Measurements from ENCODE around the gene CNEP1R1. TPM values are rescaled to one million over a fixed set of nuclear protein-coding genes. Genes with fewer than 3 reads are reported as not detected.
A peak's percentile ranks its signal among the peaks of the same experiment; 100 is the strongest.

Gene CNEP1R1
- 22.0 and 38.6 TPM in 2 replicates for total RNA-seq (2012; rRNA removed)
- 12.7 and 16.1 TPM in 2 replicates for polyA plus RNA-seq (2012; rRNA removed)
- polyA plus RNA-seq (2012; cell fraction: cytosol; rRNA removed) = 3.1 and 6.5 TPM in 2 replicates
- polyA plus RNA-seq (2012; cell fraction: nucleus; rRNA removed; ENCODE audit: low replicate concordance) = 6.0 and 23.6 TPM in 2 replicates
- Bru-seq, nascent RNA = percentile 69 among the genes with signal in this experiment
- BruChase-seq, experiment 1, labeled RNA remaining after a 6-hour chase = percentile 75 among the genes with signal in this experiment
- BruChase-seq, experiment 2, labeled RNA remaining after a 2-hour chase = percentile 77 among the genes with signal in this experiment
- long read RNA-seq, transcript CNEP1R1-203 (7 exons, 2,965 nt) = minor isoform, 20 of 79 reads
- long read RNA-seq, transcript CNEP1R1-202 (6 exons, 2,117 nt) = major isoform, 48 of 79 reads
- long read RNA-seq, partial matches to known transcripts = 2 of 79 reads
- long read RNA-seq, other reads (novel, unspliced or antisense) = 8 of 79 reads

GRCh38 chr16:50024684-50025536, at the start of gene CNEP1R1:
CNEP1R1 (plus strand) TSS chr16:50025225; CDS start chr16:50025316, 91 bp downstream.
- peak within 1 kb of the TSS; percentile 97 for H2AFZ ChIP-seq (replicated peaks; ENCODE audit: low read length, poor library complexity)
- peak within 1 kb of the TSS; percentile 71 for H3K4ac ChIP-seq (ENCODE audit: low read depth, low read length)
- CTCF ChIA-PET = interaction anchor here (0.5 to 4.1 kb wide), 36 partner anchors 9 to 1101 kb away, joined by 3 to 54 read pairs (median 3); no protein-coding TSS in a partner anchor
- H3K18ac ChIP-seq (ENCODE audit: low read depth, low read length) = no peak within 1 kb of the TSS
- peak within 1 kb of the TSS; percentile 7; the same call in 1 of the 2 replicates for H2AK5ac ChIP-seq (ENCODE audit: low read depth, low read length)
- WGBS, 2 experiments (ENCODE audit: extremely low coverage in 2 of 2, insufficient read length in 1 of 2) = 0% methylated on average over 42 of the region's 65 CpGs; no CpG with 5 or more reads in 1 of the 2 experiments
- peak within 1 kb of the TSS; percentile 100 for H3K4me3 ChIP-seq (ENCODE audit: insufficient read depth, low read depth, low read length)
- H3K56ac ChIP-seq (ENCODE audit: extremely low read depth, insufficient read depth, low read length) = no peak within 1 kb of the TSS; the same call in 1 of the 2 replicates
- peak within 1 kb of the TSS; percentile 51 for H2BK5ac ChIP-seq (ENCODE audit: low read depth, low read length, poor library complexity, severe bottlenecking)
- no TSS peak for BruUV-seq (replicated peaks)
- H4K5ac ChIP-seq (ENCODE audit: low read depth, low read length) = peak within 1 kb of the TSS; percentile 40
- no peaks in the 10 kb centered on the region for H3K9me3 ChIP-seq (ENCODE audit: control insufficient read depth, insufficient read depth, low read length)
- no peaks in the 10 kb centered on the region; the same call in 1 of the 2 replicates for H4K20me1 ChIP-seq (ENCODE audit: insufficient read depth, low read length)
- H3K27ac ChIP-seq (ENCODE audit: insufficient read depth, low read length) = peak within 1 kb of the TSS; percentile 34
- ATAC-seq (ENCODE audit: low read depth) (peak; percentile 97), DNase-seq (peak; percentile 95)
- H3K4me2 ChIP-seq (ENCODE audit: low read depth, low read length) = peak within 1 kb of the TSS; percentile 88
- H3K4me1 ChIP-seq (ENCODE audit: control insufficient read depth, insufficient read depth, low read length) = no peaks in the 10 kb centered on the region
- no peak within 1 kb of the TSS; the same call in 1 of the 2 replicates for H4K91ac ChIP-seq (ENCODE audit: insufficient read depth, low read depth, low read length)
- no peak within 1 kb of the TSS for H2BK15ac ChIP-seq (ENCODE audit: low read depth, low read length)
- H3K23ac ChIP-seq (ENCODE audit: low read depth, low read length) = peak within 1 kb of the TSS; percentile 79
- peak within 1 kb of the TSS; percentile 84 for H2AK9ac ChIP-seq (replicated peaks; ENCODE audit: low read depth, low read length, poor library complexity)
- POLR2A ChIA-PET (ENCODE audit: unreplicated experiment) = interaction anchor here (0.5 to 0.6 kb wide), 2 partner anchors 9 to 1814 kb away, joined by 4 to 21 read pairs; no protein-coding TSS in a partner anchor
- no peak within 1 kb of the TSS for H2BK120ac ChIP-seq (ENCODE audit: low read depth, low read length)
- in situ Hi-C loops (cut with MboI; ENCODE audit: low sequenced_read_pairs) = no loop called here
- intact Hi-C loops (cut with micrococcal nuclease) = loop anchor here (1.0 to 5.0 kb wide), 9 partner anchors 137 to 781 kb away; partner anchors contain the start of gene BRD7
- peaks cover 4% of the 10 kb centered on the region; the same call in 1 of the 2 replicates for H3K27me3 ChIP-seq (ENCODE audit: control insufficient read depth, insufficient read depth, low read length)
- H3K9ac ChIP-seq (ENCODE audit: low read depth, low read length) = peak within 1 kb of the TSS; percentile 95
- H2BK20ac ChIP-seq (ENCODE audit: low read depth, low read length) = no peak within 1 kb of the TSS
- H4K8ac ChIP-seq (ENCODE audit: low read depth in 2 of 2, low read length in 2 of 2) = peak within 1 kb of the TSS; percentile 53 to 59; a peak in 3 of 4 replicates
- dilution Hi-C loops (cut with HindIII; ENCODE audit: low sequenced_read_pairs, unreplicated experiment) = no loop called here
- peaks cover 5 to 24% of the 10 kb centered on the region in 2 experiments; a peak in 3 of 4 replicates for H3K79me1 ChIP-seq (ENCODE audit: low read depth in 1 of 2, low read length in 2 of 2)
- no peaks in the 10 kb centered on the region for H3K9me1 ChIP-seq (ENCODE audit: insufficient read depth, low read length)
- peaks cover 2% of the 10 kb centered on the region; the same call in 1 of the 2 replicates for H3K36me3 ChIP-seq (ENCODE audit: control insufficient read depth, insufficient read depth, low read length)
- peak within 1 kb of the TSS; percentile 38 for H3K14ac ChIP-seq (replicated peaks; ENCODE audit: low read depth, low read length)
- TF ChIP-seq MAFK (IDR thresholded peaks at IDR 0.05; ENCODE audit: low read depth, low read length) (no peak), BHLHE40 (IDR thresholded peaks at IDR 0.05; ENCODE audit: low read depth, low read length) (0 out of 2 replicates have a peak, but pooled peaks have one; percentile 12), USF2 (IDR thresholded peaks at IDR 0.05; ENCODE audit: low read depth, low read length) (no peak), RAD21 (IDR thresholded peaks at IDR 0.05; ENCODE audit: low read length) (peak; percentile 94), MAZ (IDR thresholded peaks at IDR 0.05; ENCODE audit: borderline replicate concordance, low read depth, low read length) (peak; percentile 100), MXI1 (IDR thresholded peaks at IDR 0.05; ENCODE audit: borderline replicate concordance, low read depth, low read length) (no peak), FOS (IDR thresholded peaks at IDR 0.05; ENCODE audit: low read depth, low read length) (peak; percentile 57; the same call in 1 of the 2 replicates), CTCF (conservative IDR thresholded peaks at IDR 0.05; ENCODE audit: low read depth, low read length) (peak; percentile 99), RFX5 (IDR thresholded peaks at IDR 0.05; ENCODE audit: low read depth, low read length) (no peak), RCOR1 (IDR thresholded peaks at IDR 0.05; ENCODE audit: insufficient replicate concordance, low read length) (no peak), SMC3 (IDR thresholded peaks at IDR 0.05; ENCODE audit: low read depth, low read length) (peak; percentile 79)
